ENCODE results near the gene ATP6V0E2.
A peak's percentile ranks its signal among the peaks of the same experiment; 100 is the strongest.

ATP6V0E2 gene

DNA sequence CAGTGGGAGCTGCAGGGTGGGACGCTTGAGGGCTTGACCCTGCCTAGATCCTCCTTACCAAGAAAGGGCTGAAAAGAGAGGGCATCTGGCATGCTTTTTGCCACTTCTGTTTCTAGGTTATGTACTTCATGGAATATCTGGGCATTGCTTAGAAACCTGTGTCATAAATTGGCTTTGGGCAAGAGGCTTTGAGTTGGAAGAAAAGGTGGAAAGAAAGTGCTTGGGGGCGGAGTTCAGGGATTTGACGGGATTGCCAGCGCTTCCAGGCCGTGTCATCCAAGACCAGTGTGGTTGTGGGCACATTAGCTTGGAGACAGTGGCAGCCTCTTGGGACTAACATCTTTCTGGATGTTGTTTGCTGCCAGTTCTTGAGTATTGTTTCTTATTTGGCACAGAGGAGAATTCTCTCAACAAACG lies 34.8 kb upstream of the ATP6V0E2 start:
- no peak for DNase-seq

DNA sequence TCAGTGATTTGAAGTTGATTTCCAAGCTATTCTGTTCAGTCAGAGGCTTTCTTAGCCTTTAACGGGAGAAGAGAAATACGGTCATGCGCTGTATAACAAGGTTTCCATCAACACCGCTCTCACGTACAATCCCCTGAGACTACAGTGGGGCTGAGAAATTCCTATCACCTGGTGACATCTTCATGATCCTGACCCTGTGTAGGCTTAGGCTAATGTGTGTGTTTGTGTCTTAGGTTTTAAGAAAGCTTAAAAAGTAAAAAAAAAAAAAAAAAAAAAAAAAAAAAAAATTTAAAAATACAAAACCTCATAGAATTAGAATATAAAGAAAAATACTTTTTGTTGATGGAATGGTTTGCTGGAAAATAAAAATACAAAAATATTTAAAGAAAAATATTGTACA lies 33.8 kb upstream of the ATP6V0E2 start:
- DNase-seq = no peak

DNA sequence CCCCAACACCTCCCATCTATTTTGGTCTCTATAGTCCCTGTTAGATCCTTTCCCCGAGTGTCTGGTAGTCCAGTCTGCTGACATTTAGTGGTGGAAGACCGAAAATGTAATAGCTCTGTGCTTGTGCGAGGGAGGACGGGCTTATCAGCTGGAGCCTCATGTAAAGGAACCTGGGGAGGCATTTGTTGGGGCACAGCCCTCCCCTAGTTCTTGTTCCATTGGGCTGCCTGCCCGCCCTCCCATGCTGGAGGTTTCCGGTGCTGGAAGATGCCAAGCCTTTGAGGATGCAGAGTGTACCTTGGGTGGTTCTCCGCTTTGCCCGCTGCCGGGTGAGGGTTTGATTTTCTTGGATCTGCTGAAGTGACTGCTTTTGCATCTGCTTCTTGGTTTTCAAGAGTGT lies 30.2 kb upstream of the ATP6V0E2 start:
- DNase-seq = no peak

DNA sequence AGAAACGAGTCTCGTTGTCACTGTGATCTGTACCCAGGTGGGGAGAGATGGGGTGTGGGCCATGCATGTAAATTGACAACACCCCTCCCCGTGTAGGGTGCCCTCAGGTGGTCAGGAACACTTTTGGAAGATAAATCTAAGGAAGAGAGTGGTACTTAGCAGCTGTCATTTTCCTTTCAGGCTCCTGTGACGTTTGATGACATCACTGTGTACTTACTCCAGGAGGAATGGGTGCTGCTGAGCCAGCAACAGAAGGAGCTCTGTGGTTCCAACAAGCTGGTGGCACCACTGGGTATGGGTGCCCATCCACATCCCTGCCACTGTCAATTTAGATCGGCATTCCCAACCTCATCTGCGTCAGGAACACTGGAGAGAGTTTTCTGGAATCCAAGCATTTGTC lies 29.3 kb upstream of the ATP6V0E2 start:
- no peak for DNase-seq

DNA sequence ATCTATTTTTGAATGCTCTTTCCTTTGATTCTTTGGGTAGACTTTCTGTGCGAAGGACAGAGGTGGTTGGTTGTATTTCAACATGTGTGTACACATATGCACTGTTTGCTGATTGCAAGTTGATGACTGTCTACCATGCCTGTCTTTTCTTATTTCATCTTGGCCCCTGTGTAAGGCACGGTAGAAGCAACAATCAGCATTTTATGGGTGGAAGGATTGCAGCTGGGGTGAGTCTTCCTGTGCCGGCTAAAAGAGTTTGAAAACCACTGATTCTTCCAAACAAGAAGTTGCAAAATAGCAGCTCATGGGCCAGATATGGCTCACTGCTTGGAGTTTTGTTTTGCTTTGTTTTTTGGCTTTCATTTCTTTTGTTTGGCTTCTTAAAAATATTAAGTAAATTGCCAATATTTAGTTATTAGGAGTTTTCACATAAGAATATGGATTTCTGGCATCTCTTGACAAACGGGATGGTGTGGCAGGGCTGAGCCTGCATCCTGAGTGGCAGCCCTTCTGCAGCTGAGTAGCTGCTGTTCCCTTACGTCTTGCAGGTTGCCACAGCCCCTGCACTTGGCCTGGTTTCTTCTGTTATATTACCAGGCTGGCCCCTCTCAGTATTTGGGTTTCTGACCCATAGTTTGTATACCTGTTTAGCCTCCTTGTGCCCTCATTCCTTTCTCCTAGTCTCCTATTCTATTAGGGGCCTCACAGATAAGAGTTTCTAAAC lies 28.4 kb upstream of the ATP6V0E2 start:
- no peak for DNase-seq

DNA sequence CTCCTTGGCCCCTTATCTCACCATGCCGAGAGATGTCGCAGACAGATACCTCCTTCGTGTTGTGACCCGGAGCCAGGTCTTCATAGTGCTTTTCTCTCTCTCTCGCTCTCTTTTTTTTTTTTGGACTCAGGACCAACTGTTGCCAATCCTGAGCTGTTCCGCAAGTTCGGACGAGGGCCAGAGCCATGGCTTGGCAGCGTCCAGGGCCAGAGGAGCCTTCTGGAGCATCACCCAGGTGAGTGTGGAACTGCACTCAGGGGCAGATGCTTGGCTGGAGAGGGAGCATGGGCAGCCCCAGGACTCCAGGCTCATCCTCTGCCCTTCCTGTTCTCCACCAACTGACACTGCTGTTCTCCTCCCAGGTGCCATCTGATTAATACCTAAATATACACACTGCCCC lies 27.7 kb upstream of the ATP6V0E2 start:
- no peak for DNase-seq

DNA sequence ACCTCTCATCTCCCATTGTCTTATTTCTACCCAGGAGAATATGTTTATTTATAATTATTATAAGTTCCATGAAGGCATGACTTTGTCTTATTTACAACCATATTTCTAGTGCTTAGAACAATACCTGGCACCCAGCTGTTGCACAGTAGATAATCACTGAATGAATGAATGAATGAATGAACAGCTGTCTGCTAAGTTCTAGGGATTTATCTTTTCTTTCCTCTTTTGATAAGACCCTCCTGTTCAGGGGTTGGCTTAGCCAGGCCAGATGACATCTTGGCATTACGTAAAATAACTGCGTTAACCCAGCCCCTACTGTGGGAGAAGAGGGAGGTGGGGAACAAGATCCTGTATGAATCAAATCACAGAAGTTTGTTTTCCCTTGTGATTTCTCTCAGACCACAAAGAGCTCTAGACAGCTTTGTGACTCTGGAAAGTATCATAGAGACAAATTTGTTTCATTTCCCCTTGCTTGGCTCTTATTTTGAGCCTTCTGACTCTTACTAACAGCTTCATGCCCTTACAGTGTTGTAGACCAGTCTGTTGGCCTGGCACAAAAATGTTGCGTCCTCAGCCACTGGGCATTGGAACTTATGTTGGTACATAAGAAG lies 27.2 kb upstream of the ATP6V0E2 start:
- no peak for DNase-seq

DNA sequence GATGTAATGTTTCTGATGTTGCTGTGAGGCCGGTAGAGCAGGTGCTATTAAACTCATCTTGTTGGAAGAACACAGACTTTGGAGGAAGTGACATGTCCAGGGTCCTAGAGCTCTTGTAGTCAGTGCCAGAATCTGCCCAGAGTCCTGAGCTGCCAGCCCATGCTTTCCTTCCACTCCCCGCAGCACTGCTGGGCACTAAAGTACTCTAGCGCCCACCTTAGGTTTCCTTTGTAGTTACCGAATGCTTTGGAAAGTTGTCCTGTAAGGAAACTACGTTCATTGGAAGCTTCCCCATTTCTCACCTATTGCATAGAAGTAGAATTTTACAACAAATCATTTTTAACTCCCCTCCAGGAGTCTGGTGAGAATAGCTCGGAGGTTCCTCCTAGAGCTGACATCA lies 24.6 kb upstream of the ATP6V0E2 start:
- no peak for DNase-seq

DNA sequence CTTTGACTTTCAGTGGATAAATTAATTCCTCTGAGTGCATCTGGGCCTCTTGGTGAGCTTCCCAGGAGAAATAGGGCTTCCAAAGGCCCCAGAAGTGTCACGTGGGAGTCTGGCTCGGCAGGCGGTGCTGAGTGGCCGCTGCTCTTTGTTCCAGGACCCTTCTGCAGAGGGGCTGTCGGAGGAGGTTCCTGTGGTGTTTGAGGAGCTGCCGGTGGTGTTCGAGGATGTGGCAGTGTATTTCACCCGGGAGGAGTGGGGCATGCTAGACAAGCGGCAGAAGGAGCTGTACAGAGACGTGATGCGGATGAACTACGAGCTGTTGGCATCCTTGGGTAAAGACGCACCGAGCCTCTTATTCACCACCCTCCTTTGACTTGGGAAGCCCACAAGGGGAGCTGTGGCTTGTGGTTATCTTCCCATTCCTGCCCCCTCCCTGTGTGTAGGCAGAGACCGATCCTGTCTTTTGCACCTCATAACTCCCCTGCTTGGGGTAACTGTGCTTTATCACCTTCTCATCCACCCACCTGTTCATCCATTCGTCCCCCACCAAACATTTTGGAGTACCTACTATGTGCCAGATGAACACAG lies 23.7 kb upstream of the ATP6V0E2 start:
- no peak for DNase-seq

DNA sequence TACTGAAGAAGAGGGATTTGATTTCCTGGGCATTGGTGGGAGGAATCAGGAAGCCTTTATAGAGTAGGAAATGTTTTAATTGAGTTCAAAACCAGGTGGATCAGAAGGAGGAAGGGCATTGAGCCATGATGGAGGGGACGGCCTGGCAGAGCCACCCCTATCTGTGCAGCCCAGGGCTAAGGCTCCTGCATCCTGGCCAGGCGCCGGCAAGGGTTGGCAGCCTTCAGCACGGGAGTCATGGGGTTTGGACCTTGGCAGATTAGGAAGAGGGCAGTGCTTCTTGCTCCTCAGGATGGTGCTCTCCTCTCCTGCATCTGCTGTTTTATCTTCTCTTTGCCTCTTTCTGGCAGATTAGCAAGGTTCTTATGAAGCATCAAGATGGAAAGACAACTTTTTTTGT lies 23.1 kb upstream of the ATP6V0E2 start:
- DNase-seq = no peak

DNA sequence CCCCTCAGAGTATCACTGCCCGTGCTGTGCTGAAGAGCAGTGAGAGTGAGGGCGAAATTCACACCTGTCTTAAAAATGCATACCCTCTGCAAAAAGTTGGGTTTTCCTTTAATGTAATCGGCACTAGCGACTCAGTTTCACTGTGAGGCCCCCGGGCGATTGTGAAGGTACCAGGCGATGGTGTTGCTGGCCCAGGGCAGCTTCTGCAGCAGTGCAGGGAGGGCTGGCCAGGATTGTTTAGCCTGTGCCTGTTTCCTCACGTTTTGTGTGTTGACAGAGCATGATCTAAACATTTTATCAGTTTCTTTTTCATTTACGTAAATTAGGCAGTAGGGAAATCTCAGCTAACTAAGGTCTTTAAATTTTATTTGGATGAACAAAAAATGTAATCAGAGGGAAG lies 22.3 kb upstream of the ATP6V0E2 start:
- DNase-seq = no peak

DNA sequence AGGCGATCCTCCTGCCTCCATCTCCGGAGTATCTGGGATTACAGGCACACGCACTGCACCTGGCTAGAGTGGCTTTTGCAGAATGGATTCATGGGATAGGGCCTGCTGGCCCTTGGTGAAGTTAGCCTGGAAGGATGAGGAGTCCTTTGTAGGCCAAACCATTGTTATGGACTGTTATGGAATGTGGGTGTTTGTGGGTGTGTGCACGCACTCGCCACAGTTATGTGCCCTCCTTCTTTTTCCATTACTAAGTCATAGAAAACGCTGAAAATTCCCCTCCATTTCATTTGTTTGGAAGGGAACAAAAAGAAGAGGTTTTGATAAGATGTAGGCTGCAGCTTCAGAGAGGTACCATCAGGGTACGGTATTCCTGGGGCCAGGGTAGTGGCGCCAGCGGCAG lies 20.6 kb upstream of the ATP6V0E2 start:
- DNase-seq = no peak

DNA sequence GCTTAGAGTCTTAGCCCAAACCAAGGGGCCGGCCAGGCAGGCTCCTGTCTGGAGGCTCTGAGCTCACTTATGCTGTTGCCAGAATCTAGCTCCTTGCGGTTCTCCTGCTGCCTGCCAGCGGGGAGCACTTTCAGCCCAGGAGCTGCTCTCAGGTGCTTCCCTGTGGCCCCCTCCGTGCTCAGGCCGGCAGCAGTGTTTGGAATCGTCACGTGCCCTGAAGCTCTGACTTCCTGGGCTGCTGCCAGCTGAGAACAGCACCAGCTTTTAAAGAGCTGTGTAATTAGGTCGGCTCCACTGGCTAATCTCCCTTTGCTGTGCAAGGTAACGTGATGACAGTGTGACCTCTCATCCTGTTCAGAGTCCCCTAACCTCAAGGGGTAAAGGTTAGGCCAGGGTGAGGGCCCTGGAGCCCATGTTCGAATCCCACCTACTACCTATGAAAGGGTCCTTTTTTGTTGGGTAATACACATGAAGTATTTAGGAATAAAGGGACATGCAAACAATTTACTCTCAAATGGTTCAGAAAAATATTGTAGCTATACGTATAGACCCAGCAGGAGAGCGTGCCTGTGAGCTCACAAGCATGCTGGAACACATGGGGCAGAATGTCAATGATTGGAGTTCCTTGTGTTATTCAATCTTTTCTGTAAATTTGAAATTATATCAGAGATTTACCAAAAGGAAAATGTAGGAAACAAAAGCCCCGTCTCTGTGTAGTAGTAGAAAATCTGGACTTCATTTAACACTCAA lies 19.0 kb upstream of the ATP6V0E2 start:
- DNase-seq = peak; percentile 89

DNA sequence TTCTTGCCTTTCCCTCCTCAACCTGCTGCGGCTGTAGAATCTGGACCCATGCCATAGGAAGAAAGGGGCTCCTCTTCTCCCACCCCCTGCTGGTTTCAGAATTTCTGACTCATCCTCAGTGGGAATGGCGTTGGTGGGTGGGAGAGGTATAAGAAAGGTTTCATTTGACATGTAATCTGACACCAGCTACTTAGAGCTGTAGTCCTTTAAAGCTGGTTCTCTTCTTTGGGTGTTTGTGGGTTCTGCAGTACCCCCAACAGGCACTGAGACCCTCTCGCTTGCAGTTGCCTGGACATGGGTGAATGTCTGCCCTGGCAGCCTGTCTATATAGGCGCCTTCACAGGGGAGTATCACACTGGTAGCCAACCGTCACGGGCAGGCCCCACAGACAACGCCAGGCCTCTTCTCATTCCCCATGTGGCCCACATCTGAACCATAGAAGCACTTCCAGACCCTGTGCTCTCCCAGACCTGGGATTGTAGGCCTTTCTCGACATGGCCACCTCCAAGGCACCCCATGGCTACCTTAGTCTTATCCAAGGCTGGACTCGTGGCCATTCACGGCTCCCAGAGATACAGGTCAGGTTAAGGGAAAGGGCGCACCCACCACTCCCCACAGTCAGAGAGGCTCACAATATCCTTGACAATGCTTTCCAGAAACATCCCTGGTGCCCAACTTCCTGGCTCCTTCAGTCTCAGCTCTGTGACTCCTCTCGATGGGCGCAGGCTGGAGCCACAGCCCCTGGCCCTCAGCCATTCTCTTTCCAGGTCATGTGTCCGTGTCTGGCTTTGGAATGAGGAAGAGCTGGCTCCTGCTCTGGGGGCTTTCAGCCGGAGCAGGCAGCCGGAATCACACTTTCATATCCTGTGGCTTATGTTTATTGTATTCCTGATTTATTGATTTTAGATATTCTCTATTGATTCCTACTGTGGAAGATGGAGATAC lies 18.1 kb upstream of the ATP6V0E2 start:
- no peak for DNase-seq

DNA sequence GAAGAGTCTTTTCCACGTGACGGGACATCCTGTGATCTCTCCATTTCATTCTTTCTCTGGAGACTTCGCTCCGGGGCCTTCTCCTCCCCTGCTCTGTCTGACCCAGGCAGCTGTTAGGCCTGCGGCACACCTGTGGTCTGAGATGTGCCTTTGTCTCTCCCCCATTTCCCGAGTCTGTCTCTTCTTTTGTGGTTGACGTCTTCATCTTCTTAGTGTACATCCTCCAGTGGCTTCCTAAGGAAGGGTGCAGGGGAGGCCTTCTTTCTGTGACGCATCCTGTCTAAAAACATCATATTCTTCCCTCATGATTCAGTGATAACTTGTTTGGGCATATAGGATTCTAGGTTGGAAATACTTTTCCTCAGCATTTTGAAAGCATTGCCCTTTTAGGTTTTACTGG lies 17.2 kb upstream of the ATP6V0E2 start:
- no peak for DNase-seq

DNA sequence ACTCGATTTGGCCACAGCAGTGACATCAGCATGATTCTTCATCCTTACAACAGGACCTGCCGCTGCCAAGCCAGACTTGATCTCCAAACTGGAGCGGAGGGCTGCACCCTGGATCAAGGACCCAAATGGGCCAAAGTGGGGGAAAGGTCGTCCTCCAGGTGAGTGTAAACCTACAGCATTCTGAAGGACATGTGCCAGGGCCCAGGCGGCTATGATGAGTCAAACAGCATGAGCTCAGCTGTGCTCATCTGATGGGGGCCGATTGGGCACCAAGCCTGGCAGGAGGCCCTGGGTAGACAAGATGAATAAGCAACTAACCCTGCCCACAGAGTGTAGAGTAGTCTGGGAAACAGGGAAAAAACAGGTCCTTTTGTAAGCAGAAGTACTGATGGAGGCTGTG lies 14.4 kb upstream of the ATP6V0E2 start:
- DNase-seq = no peak

DNA sequence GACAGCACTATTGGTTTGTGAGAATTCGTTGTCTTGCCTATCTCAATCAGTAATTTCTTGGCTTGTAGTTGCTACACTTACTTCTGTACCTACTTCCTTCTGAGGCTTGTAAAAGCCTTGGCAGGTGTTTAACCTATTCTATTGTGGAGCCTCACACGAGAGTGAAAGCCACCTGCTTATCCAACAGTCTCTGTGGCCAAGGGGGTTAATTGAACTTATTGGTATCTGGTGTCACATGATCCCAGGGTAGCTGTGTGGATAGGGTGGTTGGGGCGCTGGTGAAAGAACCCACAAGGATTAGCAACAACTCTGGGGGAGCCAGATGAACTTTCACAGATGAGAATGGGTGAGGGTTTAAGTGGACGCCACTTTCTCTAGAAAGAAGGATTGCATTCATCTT lies 13.9 kb upstream of the ATP6V0E2 start:
- DNase-seq = no peak

DNA sequence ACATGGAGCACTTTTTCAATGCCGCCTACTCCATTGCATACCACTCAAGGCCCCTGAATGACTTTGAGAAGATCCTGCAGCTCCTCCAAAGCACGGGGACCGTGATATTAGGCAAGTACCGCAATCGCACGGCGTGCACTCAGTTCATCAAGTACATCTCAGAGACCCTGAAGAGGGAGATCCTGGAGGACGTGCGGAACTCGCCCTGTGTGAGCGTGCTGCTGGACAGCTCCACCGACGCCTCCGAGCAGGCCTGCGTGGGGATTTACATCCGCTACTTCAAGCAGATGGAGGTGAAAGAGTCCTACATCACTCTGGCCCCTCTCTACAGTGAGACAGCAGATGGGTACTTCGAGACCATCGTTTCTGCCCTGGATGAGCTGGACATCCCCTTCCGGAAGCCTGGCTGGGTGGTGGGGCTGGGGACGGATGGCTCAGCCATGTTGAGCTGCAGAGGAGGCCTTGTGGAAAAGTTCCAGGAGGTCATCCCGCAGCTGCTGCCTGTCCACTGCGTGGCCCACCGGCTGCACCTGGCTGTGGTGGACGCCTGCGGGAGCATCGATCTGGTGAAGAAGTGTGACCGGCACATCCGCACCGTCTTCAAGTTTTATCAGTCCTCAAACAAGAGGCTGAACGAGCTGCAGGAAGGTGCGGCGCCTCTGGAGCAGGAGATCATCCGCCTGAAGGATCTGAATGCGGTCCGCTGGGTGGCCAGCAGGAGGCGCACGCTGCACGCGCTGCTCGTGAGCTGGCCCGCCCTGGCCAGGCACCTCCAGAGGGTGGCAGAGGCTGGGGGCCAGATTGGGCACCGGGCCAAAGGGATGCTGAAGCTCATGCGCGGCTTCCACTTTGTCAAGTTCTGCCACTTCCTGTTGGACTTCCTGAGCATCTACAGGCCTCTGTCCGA lies 12.7 kb upstream of the ATP6V0E2 start:
- no peak for DNase-seq

DNA sequence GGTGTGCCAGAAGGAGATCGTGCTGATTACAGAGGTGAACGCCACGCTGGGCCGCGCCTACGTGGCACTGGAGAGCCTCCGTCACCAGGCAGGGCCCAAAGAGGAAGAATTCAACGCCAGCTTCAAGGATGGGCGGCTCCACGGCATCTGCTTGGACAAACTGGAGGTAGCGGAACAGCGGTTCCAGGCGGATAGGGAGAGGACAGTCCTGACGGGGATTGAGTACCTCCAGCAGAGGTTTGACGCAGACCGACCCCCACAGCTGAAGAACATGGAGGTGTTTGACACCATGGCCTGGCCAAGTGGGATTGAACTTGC lies 12.1 kb upstream of the ATP6V0E2 start:
- no peak for DNase-seq

DNA sequence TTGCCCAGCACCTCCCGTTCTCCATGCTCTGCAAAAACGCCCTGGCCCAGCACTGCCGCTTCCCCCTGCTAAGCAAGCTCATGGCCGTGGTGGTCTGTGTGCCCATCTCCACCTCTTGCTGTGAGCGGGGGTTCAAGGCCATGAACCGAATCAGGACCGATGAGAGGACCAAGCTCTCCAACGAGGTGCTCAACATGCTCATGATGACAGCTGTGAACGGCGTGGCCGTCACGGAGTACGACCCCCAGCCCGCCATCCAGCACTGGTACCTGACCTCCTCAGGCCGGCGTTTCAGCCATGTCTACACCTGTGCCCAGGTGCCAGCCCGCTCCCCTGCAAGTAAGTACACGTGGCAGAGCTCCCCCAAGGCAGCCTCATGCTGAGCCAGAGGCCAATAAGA lies 11.6 kb upstream of the ATP6V0E2 start:
- DNase-seq = no peak

DNA sequence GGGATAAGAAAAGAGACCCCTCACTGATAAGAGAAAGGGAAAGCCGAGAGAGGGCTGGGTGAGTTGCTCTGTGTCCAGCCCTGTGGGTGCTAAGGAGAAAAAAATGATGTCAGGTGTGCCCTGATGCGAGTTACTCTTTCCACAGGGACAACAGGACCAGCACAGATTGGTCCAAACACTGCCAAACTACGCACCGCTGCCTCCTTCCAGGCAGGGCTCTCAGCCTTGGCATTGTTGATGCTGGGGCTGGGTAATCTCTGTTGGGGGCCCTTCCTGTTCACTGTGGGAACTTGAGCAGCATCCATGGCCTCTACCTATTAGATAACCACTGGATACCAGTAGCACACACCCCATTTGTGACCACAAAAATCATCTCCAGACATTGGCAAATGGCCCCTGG lies 10.3 kb upstream of the ATP6V0E2 start:
- DNase-seq = no peak

DNA sequence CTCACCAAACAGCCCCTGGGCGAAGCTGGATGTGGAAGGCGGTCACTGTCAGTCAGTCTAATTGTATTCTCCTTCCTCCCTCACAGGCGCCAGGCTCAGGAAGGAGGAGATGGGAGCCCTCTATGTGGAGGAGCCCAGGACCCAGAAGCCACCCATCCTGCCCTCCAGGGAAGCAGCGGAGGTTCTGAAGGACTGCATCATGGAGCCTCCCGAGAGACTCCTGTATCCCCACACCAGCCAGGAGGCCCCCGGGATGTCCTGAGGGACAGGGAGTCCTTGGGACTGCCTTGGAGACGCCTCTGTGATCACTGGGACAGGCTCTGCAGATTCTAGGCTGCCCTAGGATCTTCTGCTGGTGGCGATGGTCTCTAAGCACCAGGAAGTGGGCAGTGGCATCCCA lies 9.7 kb upstream of the ATP6V0E2 start:
- no peak for DNase-seq

All from DMS79 (cell line).